HG03095 (cell line): ENCODE measurements around the gene TRIM41.
"Not testable (repeated sequence)": the region's sequence is repeated elsewhere in the genome, so short reads cannot be mapped to it uniquely, and the experiment has no call there.

Experiments used
- ATAC-seq: cut with Tn5 transposase; IDR thresholded peaks from one replicate; pipeline ENCODE4 v1.9.1; 2021; ENCODE audit warnings: moderate library complexity; ENCODE audit not compliant: unreplicated experiment

TRIM41 gene

DNA sequence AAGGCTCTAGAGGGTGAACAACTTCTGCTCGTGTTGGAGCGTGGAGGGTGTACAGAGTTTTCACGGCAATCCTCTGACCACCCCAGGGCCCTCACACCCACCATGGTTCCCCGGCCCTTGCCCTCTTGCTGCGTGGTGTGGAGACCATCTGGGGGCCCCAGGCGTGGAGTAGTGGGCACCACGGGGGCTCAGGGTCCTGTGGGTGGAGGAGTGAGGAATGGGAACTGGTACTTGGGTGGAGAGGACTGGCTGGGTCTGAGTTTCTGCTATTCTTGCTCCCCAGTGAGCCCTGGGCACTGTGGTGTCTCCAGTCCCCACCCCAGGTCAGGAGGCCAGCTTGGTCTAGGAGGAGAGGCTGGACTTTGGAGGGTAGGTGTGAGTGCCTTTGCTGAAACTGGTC, 59.8 kb downstream of the TRIM41 start:
- no peak for ATAC-seq

- no peak for ATAC-seq
Measured at GRCh38 chr5:181283347-181283746, 60.3 kb downstream of the TRIM41 start.

GRCh38 chr5:181283841-181284755, 61.0 kb downstream of the TRIM41 start:
- not testable (repeated sequence) for ATAC-seq
